Neural cell (in vitro differentiated cells): ENCODE results near the gene ATE1. TPM values are rescaled to one million over a fixed set of nuclear protein-coding genes. Genes with fewer than 3 reads are reported as not detected.
A peak's percentile ranks its signal among the peaks of the same experiment; 100 is the strongest.

Experiments
- H2AFZ ChIP-seq: fragments of 200-600, 300-800 bp; sonication (generic), shearing (Covaris generic); 2 replicates; pipeline ENCODE4 v1.6.0; 2014; ENCODE audit warnings: low read depth, mild to moderate bottlenecking, antibody characterized with exemption, low read length, moderate library complexity
- H3F3A ChIP-seq: fragments of 200-600 bp; shearing (Covaris generic); 2 replicates; pipeline ENCODE4 v1.6.1; 2016; ENCODE audit warnings: mild to moderate bottlenecking, moderate library complexity, mixed read lengths, antibody characterized with exemption, low read length; ENCODE audit not compliant: insufficient read depth, poor library complexity, severe bottlenecking
- H3K27ac ChIP-seq: fragments of 200-600, 300-800 bp; sonication (generic), shearing (Covaris generic); 2 replicates; pipeline ENCODE4 v1.5.1; 2014; ENCODE audit warnings: mild to moderate bottlenecking, low read length, moderate library complexity
- H3K27me3 ChIP-seq: fragments of 300-800, 200-600 bp; sonication (generic), shearing (Covaris generic); 2 replicates; pipeline ENCODE4 v1.6.0; 2014; ENCODE audit warnings: mild to moderate bottlenecking, low read depth, low read length, moderate library complexity; ENCODE audit not compliant: insufficient read depth
- H3K36me3 ChIP-seq: fragments of 300-800, 200-600 bp; sonication (generic), shearing (Covaris generic); 2 replicates; pipeline ENCODE4 v1.5.1; 2014; ENCODE audit warnings: mild to moderate bottlenecking, antibody characterized with exemption, low read length, moderate library complexity; ENCODE audit not compliant: insufficient read depth
- H3K4me2 ChIP-seq: fragments of 300-800, 200-600 bp; sonication (generic), shearing (Covaris generic); 2 replicates; pipeline ENCODE4 v1.6.0; 2014; ENCODE audit warnings: mild to moderate bottlenecking, low read length
- H3K4me3 ChIP-seq: fragments of 300-800, 200-600 bp; sonication (generic), shearing (Covaris generic); 2 replicates; pipeline ENCODE4 v1.5.1; 2014; ENCODE audit warnings: mild to moderate bottlenecking, low read length, moderate library complexity
- H3K79me2 ChIP-seq: fragments of 200-600 bp; shearing (Covaris generic); replicated peaks from 2 replicates; pipeline ENCODE4 v1.6.0; 2014; ENCODE audit warnings: mild to moderate bottlenecking, low read length, moderate library complexity; ENCODE audit not compliant: insufficient read depth
- H3K9ac ChIP-seq: fragments of 300-800, 200-600 bp; sonication (generic), shearing (Covaris generic); 2 replicates; pipeline ENCODE4 v1.6.1; 2016; ENCODE audit warnings: mild to moderate bottlenecking, low read length, mixed read lengths
- H3K9me2 ChIP-seq: fragments of 200-600 bp; shearing (Covaris generic); 2 replicates; pipeline ENCODE4 v1.6.1; 2016; ENCODE audit warnings: mild to moderate bottlenecking, low read length, mixed read lengths; ENCODE audit not compliant: insufficient read depth
- H3K9me3 ChIP-seq: fragments of 200-600, 300-800 bp; sonication (generic), shearing (Covaris generic); 2 replicates; pipeline ENCODE4 v1.6.1; 2016; ENCODE audit warnings: mild to moderate bottlenecking, mixed run types, low read length, moderate library complexity, mixed read lengths
- H4K20me1 ChIP-seq: fragments of 200-600 bp; shearing (Covaris generic); 2 replicates; pipeline ENCODE4 v1.6.1; 2016; ENCODE audit warnings: mild to moderate bottlenecking, mixed run types; ENCODE audit not compliant: insufficient read depth
- CTCF ChIP-seq: fragments of 450-650 bp; IDR thresholded peaks from 2 replicates; pipeline ENCODE4 v1.5.1; 2014; ENCODE audit warnings: antibody characterized with exemption, mild to moderate bottlenecking, moderate library complexity; ENCODE audit not compliant: poor library complexity, severe bottlenecking
- EP300 ChIP-seq: fragments of 450-650 bp; conservative IDR thresholded peaks from 2 replicates; pipeline ENCODE4 v1.6.1; 2014; ENCODE audit warnings: antibody characterized with exemption, mild to moderate bottlenecking, moderate library complexity; ENCODE audit not compliant: poor library complexity, severe bottlenecking
- EZH2 ChIP-seq: fragments of 200-600, 300-800 bp; shearing (Covaris generic), sonication (generic); IDR thresholded peaks from 2 replicates; pipeline ENCODE4 v1.6.1; 2014; ENCODE audit warnings: antibody characterized with exemption, low read length, borderline replicate concordance, mild to moderate bottlenecking; ENCODE audit not compliant: insufficient read depth, poor library complexity, severe bottlenecking
- MXI1 ChIP-seq: fragments of 450-650 bp; conservative IDR thresholded peaks from 2 replicates; pipeline ENCODE4 v1.6.1; 2014; ENCODE audit warnings: antibody characterized with exemption, mild to moderate bottlenecking; ENCODE audit not compliant: poor library complexity, severe bottlenecking
- POLR2AphosphoS5 ChIP-seq: IDR thresholded peaks from 2 replicates; pipeline ENCODE4 v1.6.1; 2012
- RAD21 ChIP-seq: fragments of 450-650 bp; conservative IDR thresholded peaks from 2 replicates; pipeline ENCODE4 v1.6.1; 2014; ENCODE audit warnings: antibody characterized with exemption, mild to moderate bottlenecking, moderate library complexity
- REST ChIP-seq: IDR thresholded peaks from 2 replicates; pipeline ENCODE4 v1.6.1; 2012; ENCODE audit warnings: borderline replicate concordance
- SMC3 ChIP-seq: fragments of 450-650 bp; conservative IDR thresholded peaks from 2 replicates; pipeline ENCODE4 v1.6.1; 2014; ENCODE audit warnings: antibody characterized with exemption, mild to moderate bottlenecking, moderate library complexity; ENCODE audit not compliant: poor library complexity
- TAF1 ChIP-seq: IDR thresholded peaks from 2 replicates; pipeline ENCODE4 v1.6.1; 2012; ENCODE audit warnings: low read depth
- polyA plus RNA-seq: library from polyadenylated mRNA; depleted of rRNA; stranded (reverse); fragments of >200 nt; gene quantifications from 2 replicates; pipeline ENCODE4 v1.2.3, GENCODE V29; 2014

Gene ATE1
- polyA plus RNA-seq, 1 donor from 2014 or later = 23.7 TPM

- Histone ChIP-seq H4K20me1 (no peaks in the 10 kb centered on the region), H3F3A (no peaks in the 10 kb centered on the region)
Measured at GRCh38 chr10:121889212-121889611, 38.6 kb downstream of the ATE1 start.

GRCh38 chr10:121886997-121887622, 40.7 kb downstream of the ATE1 start:
- Histone ChIP-seq H3K27ac (no peak overlapping the region), H3K27me3 (no peaks in the 10 kb centered on the region)
- peak; percentile 79 for TF ChIP-seq CTCF
- no peak for TF ChIP-seq MXI1
- TF ChIP-seq REST = no peak
- no peak for TF ChIP-seq POLR2AphosphoS5
- peak; percentile 92 for TF ChIP-seq SMC3
- peak; percentile 86 for TF ChIP-seq RAD21

More at GRCh38 chr10:121889212-121889611, 38.6 kb downstream of the ATE1 start:
- Histone ChIP-seq H3K27me3 (no peaks in the 10 kb centered on the region), H3K4me2 (no peak overlapping the region), H3K27ac (no peak overlapping the region), H3K9me3 (no peaks in the 10 kb centered on the region), H3K9me2 (no peaks in the 10 kb centered on the region), H3K36me3 (no peaks in the 10 kb centered on the region), H3K9ac (no peak overlapping the region), H3K4me3 (no peak overlapping the region), H3K79me2 (no peaks in the 10 kb centered on the region), H2AFZ (no peak overlapping the region)
- TF ChIP-seq SMC3 (no peak), REST (no peak), EP300 (no peak), POLR2AphosphoS5 (no peak), EZH2 (no peak), TAF1 (no peak), CTCF (no peak), MXI1 (no peak), RAD21 (no peak)

More at GRCh38 chr10:121886997-121887622, 40.7 kb downstream of the ATE1 start:
- Histone ChIP-seq H2AFZ (no peak overlapping the region), H4K20me1 (no peaks in the 10 kb centered on the region), H3F3A (no peaks in the 10 kb centered on the region), H3K9me3 (no peaks in the 10 kb centered on the region), H3K4me3 (no peak overlapping the region), H3K4me2 (no peak overlapping the region), H3K9ac (no peak overlapping the region), H3K36me3 (no peaks in the 10 kb centered on the region), H3K9me2 (no peaks in the 10 kb centered on the region), H3K79me2 (no peaks in the 10 kb centered on the region)
